Measurements from ENCODE around the gene FILIP1L.

Gene FILIP1L

GRCh38 chr3:99945328-99945995, 168.8 kb downstream of the FILIP1L start:
- no peak for DNase-seq

- no peak for DNase-seq
Measured at GRCh38 chr3:99943931-99944761, 170.2 kb downstream of the FILIP1L start.

- DNase-seq: no peak
Measured at GRCh38 chr3:99941211-99941610, 173.1 kb downstream of the FILIP1L start.

GRCh38 chr3:99940350-99940749, 174.0 kb downstream of the FILIP1L start:
- DNase-seq: no peak

- DNase-seq: no peak
Measured at GRCh38 chr3:99939876-99940275, 174.4 kb downstream of the FILIP1L start.

- DNase-seq: no peak
Measured at GRCh38 chr3:99938270-99938911, 175.9 kb downstream of the FILIP1L start.

GRCh38 chr3:99934975-99935797, 179.1 kb downstream of the FILIP1L start:
- DNase-seq: no peak

GRCh38 chr3:99933971-99934750, 180.1 kb downstream of the FILIP1L start:
- no peak for DNase-seq

GRCh38 chr3:99931059-99931458, 183.2 kb downstream of the FILIP1L start:
- no peak for DNase-seq

- DNase-seq: no peak
Measured at GRCh38 chr3:99929745-99930139, 184.6 kb downstream of the FILIP1L start.

GRCh38 chr3:99928771-99929744, 185.2 kb downstream of the FILIP1L start:
- DNase-seq: no peak

- DNase-seq: no peak
Measured at GRCh38 chr3:99927671-99928457, 186.4 kb downstream of the FILIP1L start.

- DNase-seq: peak; percentile 30
Measured at GRCh38 chr3:99925584-99926230, 188.6 kb downstream of the FILIP1L start.

- no peak for DNase-seq
Measured at GRCh38 chr3:99923873-99924272, 190.4 kb downstream of the FILIP1L start.

GRCh38 chr3:99921986-99922385, 192.3 kb downstream of the FILIP1L start:
- no peak for DNase-seq

GRCh38 chr3:99921377-99921695, 193.0 kb downstream of the FILIP1L start:
- no peak for DNase-seq

GRCh38 chr3:99920481-99921376, 193.6 kb downstream of the FILIP1L start:
- DNase-seq: peak; percentile 21

- no peak for DNase-seq
Measured at GRCh38 chr3:99919694-99920093, 194.6 kb downstream of the FILIP1L start.

GRCh38 chr3:99918715-99919114, 195.6 kb downstream of the FILIP1L start:
- DNase-seq: no peak

Measured in NCI-H510A (cell line).